Adrenal gland (tissue), 5 donors: ENCODE measurements around the gene KCTD10.

ENCODE experiments used
- POLR2A ChIP-seq, 2 donors: fragments of 450-650 bp; IDR thresholded peaks; one replicate each; pipeline ENCODE4 v1.6.1; 2017; ENCODE audit warnings: antibody characterized with exemption in 2 of 2, mild to moderate bottlenecking in 2 of 2, moderate library complexity in 1 of 2
- TF ChIP-seq, protein P1 (sequence below), 6 experiments: fragments of 450-650 bp in 4 of 6; fragments of 200-600 bp in 2 of 6; sonication (generic) in 1 of 6; IDR thresholded peaks; 1 replicate in 5 of 6; 2 replicates in 1 of 6; pipeline versions ENCODE4 v1.5.1 to v1.8.0; 2016 to 2021; ENCODE audit warnings: antibody characterized with exemption in 6 of 6, mild to moderate bottlenecking in 2 of 6, moderate library complexity in 1 of 6
- donor health status: DM: no; HTN: no; CAD: no.

DNA sequence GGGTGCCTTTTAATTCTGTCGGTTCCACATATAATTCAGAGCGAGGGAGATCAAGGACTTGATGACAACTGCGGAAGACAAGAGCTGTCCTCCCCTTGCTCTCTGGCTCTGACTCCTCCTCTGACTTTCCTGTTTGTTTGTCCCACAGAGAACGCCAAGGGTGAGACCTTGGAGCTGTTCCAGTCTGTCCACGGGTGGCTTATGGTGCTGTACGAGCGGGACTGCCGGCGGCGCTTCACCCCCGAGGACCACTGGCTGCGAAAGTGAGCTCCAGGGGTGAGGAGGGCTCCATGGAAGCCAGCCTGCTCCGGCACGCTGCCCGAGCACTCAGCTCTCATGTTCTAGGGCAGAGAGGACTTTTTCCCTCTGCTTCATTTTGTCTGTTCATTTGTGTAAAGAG, 33.1 kb upstream of the KCTD10 start:
- TF ChIP-seq, protein P1, sequence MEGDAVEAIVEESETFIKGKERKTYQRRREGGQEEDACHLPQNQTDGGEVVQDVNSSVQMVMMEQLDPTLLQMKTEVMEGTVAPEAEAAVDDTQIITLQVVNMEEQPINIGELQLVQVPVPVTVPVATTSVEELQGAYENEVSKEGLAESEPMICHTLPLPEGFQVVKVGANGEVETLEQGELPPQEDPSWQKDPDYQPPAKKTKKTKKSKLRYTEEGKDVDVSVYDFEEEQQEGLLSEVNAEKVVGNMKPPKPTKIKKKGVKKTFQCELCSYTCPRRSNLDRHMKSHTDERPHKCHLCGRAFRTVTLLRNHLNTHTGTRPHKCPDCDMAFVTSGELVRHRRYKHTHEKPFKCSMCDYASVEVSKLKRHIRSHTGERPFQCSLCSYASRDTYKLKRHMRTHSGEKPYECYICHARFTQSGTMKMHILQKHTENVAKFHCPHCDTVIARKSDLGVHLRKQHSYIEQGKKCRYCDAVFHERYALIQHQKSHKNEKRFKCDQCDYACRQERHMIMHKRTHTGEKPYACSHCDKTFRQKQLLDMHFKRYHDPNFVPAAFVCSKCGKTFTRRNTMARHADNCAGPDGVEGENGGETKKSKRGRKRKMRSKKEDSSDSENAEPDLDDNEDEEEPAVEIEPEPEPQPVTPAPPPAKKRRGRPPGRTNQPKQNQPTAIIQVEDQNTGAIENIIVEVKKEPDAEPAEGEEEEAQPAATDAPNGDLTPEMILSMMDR (IDR thresholded peaks at IDR 0.05), result no peak
- TF ChIP-seq POLR2A (IDR thresholded peaks at IDR 0.05), result no peak
